Measurements from ENCODE around the gene CORO2A. TPM values are rescaled to one million over a fixed set of nuclear protein-coding genes. Genes with fewer than 3 reads are reported as not detected.
"Not testable (repeated sequence)": the region's sequence is repeated elsewhere in the genome, so short reads cannot be mapped to it uniquely, and the experiment has no call there.

Gene CORO2A
- total and polyA plus RNA-seq, 3 donors from 2014 or later, result 28.0 to 50.5 (median 46.3) TPM

DNA sequence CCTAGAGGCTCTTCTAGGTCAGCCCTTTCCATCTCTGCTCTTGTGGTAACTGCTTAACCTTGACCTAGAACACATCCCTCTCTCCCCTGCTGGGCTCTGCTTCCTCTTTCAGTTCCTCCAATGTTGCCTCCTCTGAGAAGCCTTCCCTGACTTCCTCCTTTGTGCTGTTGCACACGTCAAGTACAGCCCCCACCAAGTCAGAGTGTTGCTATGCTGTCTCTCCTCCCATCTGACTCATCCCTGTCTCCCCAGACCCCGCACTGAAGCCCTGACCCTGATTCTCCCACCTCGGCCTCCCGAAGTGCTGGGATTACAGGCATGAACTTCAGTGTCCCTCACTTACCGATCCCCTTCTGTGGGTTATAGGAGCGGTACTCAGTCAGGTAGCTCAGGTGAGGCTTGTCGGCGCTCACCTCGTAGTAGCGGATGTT lies 63.0 kb downstream of the CORO2A start:
- DNase-seq, result no peak
- Histone ChIP-seq H3K36me3 (ENCODE audit: low read depth, missing control alignments) (no peaks in the 10 kb centered on the region), H3K27me3 (no peaks in the 10 kb centered on the region), H3K4me3 (no peak overlapping the region), H3K27ac (no peak overlapping the region), H3K4me1 (no peaks in the 10 kb centered on the region), H3K9me3 (no peaks in the 10 kb centered on the region)
- intact Hi-C loops (cut with DNase I; ENCODE audit: low total_unique reads), result no loop called here
- no peak for TF ChIP-seq POLR2A (IDR thresholded peaks at IDR 0.05)
- WGBS, 2 donors, result 88% methylated on average over 10 of the region's 10 CpGs

- Histone ChIP-seq H3K4me3 (no peak overlapping the region), H3K36me3 (ENCODE audit: low read depth, missing control alignments) (no peaks in the 10 kb centered on the region), H3K4me1 (no peaks in the 10 kb centered on the region), H3K9me3 (no peaks in the 10 kb centered on the region), H3K27me3 (no peaks in the 10 kb centered on the region), H3K27ac (no peak overlapping the region)
- WGBS, 2 donors, result 89 to 99% methylated on average over 11 to 13 of the region's 16 CpGs
- DNase-seq, result no peak
- intact Hi-C loops (cut with DNase I; ENCODE audit: low total_unique reads), result no loop called here
- TF ChIP-seq, protein P1, sequence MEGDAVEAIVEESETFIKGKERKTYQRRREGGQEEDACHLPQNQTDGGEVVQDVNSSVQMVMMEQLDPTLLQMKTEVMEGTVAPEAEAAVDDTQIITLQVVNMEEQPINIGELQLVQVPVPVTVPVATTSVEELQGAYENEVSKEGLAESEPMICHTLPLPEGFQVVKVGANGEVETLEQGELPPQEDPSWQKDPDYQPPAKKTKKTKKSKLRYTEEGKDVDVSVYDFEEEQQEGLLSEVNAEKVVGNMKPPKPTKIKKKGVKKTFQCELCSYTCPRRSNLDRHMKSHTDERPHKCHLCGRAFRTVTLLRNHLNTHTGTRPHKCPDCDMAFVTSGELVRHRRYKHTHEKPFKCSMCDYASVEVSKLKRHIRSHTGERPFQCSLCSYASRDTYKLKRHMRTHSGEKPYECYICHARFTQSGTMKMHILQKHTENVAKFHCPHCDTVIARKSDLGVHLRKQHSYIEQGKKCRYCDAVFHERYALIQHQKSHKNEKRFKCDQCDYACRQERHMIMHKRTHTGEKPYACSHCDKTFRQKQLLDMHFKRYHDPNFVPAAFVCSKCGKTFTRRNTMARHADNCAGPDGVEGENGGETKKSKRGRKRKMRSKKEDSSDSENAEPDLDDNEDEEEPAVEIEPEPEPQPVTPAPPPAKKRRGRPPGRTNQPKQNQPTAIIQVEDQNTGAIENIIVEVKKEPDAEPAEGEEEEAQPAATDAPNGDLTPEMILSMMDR (IDR thresholded peaks at IDR 0.05), result no peak
- no peak for TF ChIP-seq POLR2A (IDR thresholded peaks at IDR 0.05)
These were observed 64.1 kb downstream of the CORO2A start for GRCh38 chr9:98128316-98128715.

DNA sequence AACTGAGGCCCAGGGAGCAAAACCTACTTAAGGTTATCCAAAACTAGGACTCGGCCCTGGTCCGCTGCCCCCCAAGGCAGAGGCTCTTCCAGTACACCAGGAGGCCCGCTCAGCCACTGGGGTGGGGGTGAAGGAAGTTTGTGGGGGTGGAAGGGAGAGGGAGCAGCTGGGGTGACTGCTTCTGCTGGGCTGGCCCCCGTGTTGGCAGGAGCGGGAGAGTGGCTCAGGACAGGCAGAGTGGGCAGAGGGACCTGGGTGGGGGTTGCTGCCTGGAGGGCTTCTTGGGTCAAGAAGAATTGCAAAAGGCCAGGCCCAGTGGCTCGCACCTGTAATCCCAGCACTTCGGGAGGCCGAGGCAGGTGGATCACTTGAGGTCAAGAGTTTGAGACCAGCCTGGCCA lies 65.2 kb downstream of the CORO2A start:
- no peaks in the 10 kb centered on the region for H3K36me3 ChIP-seq (ENCODE audit: low read depth, missing control alignments)
- no peak for DNase-seq
- no peak overlapping the region for H3K4me3 ChIP-seq
- TF ChIP-seq POLR2A (IDR thresholded peaks at IDR 0.05), result no peak
- TF ChIP-seq, protein P1 (IDR thresholded peaks at IDR 0.05), result no peak
- intact Hi-C loops (cut with DNase I; ENCODE audit: low total_unique reads), result no loop called here
- H3K9me3 ChIP-seq, result no peaks in the 10 kb centered on the region
- no peak overlapping the region for H3K27ac ChIP-seq
- H3K4me1 ChIP-seq, result no peaks in the 10 kb centered on the region
- WGBS, 2 donors, result 83 to 97% methylated on average over 2 to 8 of the region's 8 CpGs
- H3K27me3 ChIP-seq, result no peaks in the 10 kb centered on the region

GRCh38 chr9:98124637-98125426 lies 67.6 kb downstream of the CORO2A start:
- intact Hi-C loops (cut with DNase I; ENCODE audit: low total_unique reads), result no loop called here
- no peaks in the 10 kb centered on the region for H3K27me3 ChIP-seq
- no peaks in the 10 kb centered on the region for H3K4me1 ChIP-seq
- H3K27ac ChIP-seq, result no peak overlapping the region
- TF ChIP-seq, protein P1 (IDR thresholded peaks at IDR 0.05), result no peak
- TF ChIP-seq POLR2A (IDR thresholded peaks at IDR 0.05), result no peak
- H3K4me3 ChIP-seq, result no peak overlapping the region
- WGBS, 2 donors, result 87 to 90% methylated on average over 15 of the region's 15 CpGs
- no peak for DNase-seq
- no peaks in the 10 kb centered on the region for H3K9me3 ChIP-seq
- H3K36me3 ChIP-seq (ENCODE audit: low read depth, missing control alignments), result no peaks in the 10 kb centered on the region

DNA sequence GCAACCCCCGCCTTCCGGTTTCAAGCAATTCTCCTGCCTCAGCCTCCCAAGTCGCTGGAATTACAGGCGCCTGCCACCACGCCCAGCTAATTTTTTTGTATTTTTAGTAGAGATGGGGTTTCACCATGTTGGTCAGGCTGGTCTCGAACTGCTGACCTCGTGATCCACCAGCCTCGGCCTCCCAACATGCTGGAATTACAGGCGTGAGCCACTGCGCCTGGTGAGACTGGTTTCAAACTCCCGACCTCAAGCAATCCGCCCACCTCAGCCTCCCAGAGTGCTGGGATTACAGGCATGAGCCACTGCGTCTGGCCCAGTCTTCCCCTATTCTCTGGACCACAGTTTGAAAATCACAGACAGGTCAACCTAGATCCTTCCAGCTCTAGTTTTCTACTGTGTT lies 68.3 kb downstream of the CORO2A start:
- 94% methylated on average over 10 to 13 of the region's 13 CpGs for WGBS, 2 donors
- H3K4me1 ChIP-seq; H3K27me3 ChIP-seq; DNase-seq; intact Hi-C loops (cut with DNase I; ENCODE audit: low total_unique reads); H3K27ac ChIP-seq; H3K9me3 ChIP-seq; H3K36me3 ChIP-seq (ENCODE audit: low read depth, missing control alignments); H3K4me3 ChIP-seq: not testable (repeated sequence)

GRCh38 chr9:98121058-98121457 lies 71.4 kb downstream of the CORO2A start:
- no peaks in the 10 kb centered on the region for H3K36me3 ChIP-seq (ENCODE audit: low read depth, missing control alignments)
- WGBS, 2 donors, result 18 to 33% methylated on average over 3 of the region's 3 CpGs

More at GRCh38 chr9:98121058-98121457, 71.4 kb downstream of the CORO2A start:
- H3K9me3 ChIP-seq, result no peaks in the 10 kb centered on the region
- H3K27me3 ChIP-seq, result no peaks in the 10 kb centered on the region
- intact Hi-C loops (cut with DNase I; ENCODE audit: low total_unique reads), result no loop called here
- no peak overlapping the region for H3K4me3 ChIP-seq
- peak; percentile 54 for DNase-seq
- H3K4me1 ChIP-seq, result peaks cover 4% of the 10 kb centered on the region
- peak overlapping the region in 1 of 2 donors; percentile 8 for H3K27ac ChIP-seq
- TF ChIP-seq POLR2A (IDR thresholded peaks at IDR 0.05), result no peak
- TF ChIP-seq, protein P1 (IDR thresholded peaks at IDR 0.05), result peak in 2 of 3 experiments; percentile 15 to 19
